ENCODE measurements around the gene PRPF6. TPM values are rescaled to one million over a fixed set of nuclear protein-coding genes. Genes with fewer than 3 reads are reported as not detected.

PRPF6 gene
- total and polyA plus RNA-seq, 2 of the 13 experiments (the other 11 are each of a cell fraction or from before 2014, with no cell fraction given), result 63.7 to 101 TPM

- no peaks in the 10 kb centered on the region for H3K9me3 ChIP-seq (ENCODE audit: low read length)
- H2AFZ ChIP-seq (ENCODE audit: low read length), result no peak overlapping the region
- DNase-seq (ENCODE audit: low spot score) (no peak), ATAC-seq (no peak), FAIRE-seq (no peak)
- ChIA-PET CTCF (ENCODE audit: low intra/inter-chr PET ratio, low total read pairs) (no interaction called here), POLR2A (no interaction called here)
- no peaks in the 10 kb centered on the region for H3K27me3 ChIP-seq (ENCODE audit: control insufficient read depth in 1 of 2, insufficient read depth in 2 of 2, low read length in 2 of 2)
- H3K36me3 ChIP-seq (replicated peaks in 1 of 2; ENCODE audit: control insufficient read depth in 1 of 2, insufficient read depth in 2 of 2, low read length in 2 of 2), result peaks cover 59 to 66% of the 10 kb centered on the region in 2 experiments
- H3K4me3 ChIP-seq (replicated peaks in 1 of 3; ENCODE audit: insufficient read depth in 1 of 3, low read depth in 2 of 3, low read length in 3 of 3), result no peak overlapping the region
- no peak overlapping the region for H3K27ac ChIP-seq (ENCODE audit: extremely low read length, insufficient read depth, low read length)
- WGBS (ENCODE audit: low lambda C conversion rate), result 97% methylated on average over 27 of the region's 27 CpGs
- in situ Hi-C loops (cut with HindIII; ENCODE audit: extremely low pct_ligation_motif_present, low pct_unique_long_range_greater_than_20kb), result no loop called here
- H4K20me1 ChIP-seq (ENCODE audit: insufficient read depth, low read length), result no peaks in the 10 kb centered on the region
- H3K4me2 ChIP-seq (ENCODE audit: low read depth, low read length), result no peak overlapping the region
- BruUV-seq (replicated peaks), result no TSS peak
- peaks cover 4% of the 10 kb centered on the region for H3K79me2 ChIP-seq (ENCODE audit: insufficient read depth, low read length)
- peak; percentile 49 for TF ChIP-seq RBFOX2 (IDR thresholded peaks at IDR 0.05; ENCODE audit: low read depth, low read length)
- peak; percentile 12 for TF ChIP-seq HNRNPLL (IDR thresholded peaks at IDR 0.05; ENCODE audit: low read depth, low read length, poor library complexity, severe bottlenecking)
- 0 out of 2 replicates have a peak, but pooled peaks have one; percentile 11 for TF ChIP-seq POLR2AphosphoS5 (IDR thresholded peaks at IDR 0.05; ENCODE audit: low read depth, low read length)
- TF ChIP-seq, protein P1, sequence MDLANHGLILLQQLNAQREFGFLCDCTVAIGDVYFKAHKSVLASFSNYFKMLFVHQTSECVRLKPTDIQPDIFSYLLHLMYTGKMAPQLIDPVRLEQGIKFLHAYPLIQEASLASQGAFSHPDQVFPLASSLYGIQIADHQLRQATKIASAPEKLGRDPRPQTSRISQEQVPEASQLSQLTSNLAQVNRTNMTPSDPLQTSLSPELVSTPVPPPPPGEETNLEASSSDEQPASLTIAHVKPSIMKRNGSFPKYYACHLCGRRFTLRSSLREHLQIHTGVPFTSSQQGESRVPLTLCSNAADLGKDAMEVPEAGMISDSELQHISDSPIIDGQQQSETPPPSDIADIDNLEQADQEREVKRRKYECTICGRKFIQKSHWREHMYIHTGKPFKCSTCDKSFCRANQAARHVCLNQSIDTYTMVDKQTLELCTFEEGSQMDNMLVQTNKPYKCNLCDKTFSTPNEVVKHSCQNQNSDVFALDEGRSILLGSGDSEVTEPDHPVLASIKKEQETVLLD (CRISPR knock-in tag; IDR thresholded peaks at IDR 0.05; ENCODE audit: low read depth), result no peak
- TF ChIP-seq ZNF225 (CRISPR knock-in tag; IDR thresholded peaks at IDR 0.05), result 0 out of 2 replicates have a peak, but pooled peaks have one; percentile 39
- TF ChIP-seq AGO2 (optimal IDR thresholded peaks at IDR 0.05; ENCODE audit: low read depth, low read length), result peak; percentile 65
- H3K4me1 ChIP-seq (ENCODE audit: insufficient read depth, low read length), result peaks cover 17% of the 10 kb centered on the region
- H3K9ac ChIP-seq (ENCODE audit: insufficient read depth, low read depth, low read length), result no peak overlapping the region
- intact Hi-C loops (cut with micrococcal nuclease; ENCODE audit: unreplicated experiment), result loop anchor here (10.0 kb wide), 1 partner anchor 1599 kb away; the partner anchor contains the start of gene LAMA5
Observed at GRCh38 chr20:63963348-63963741, 17.6 kb upstream of the PRPF6 start.

DNA sequence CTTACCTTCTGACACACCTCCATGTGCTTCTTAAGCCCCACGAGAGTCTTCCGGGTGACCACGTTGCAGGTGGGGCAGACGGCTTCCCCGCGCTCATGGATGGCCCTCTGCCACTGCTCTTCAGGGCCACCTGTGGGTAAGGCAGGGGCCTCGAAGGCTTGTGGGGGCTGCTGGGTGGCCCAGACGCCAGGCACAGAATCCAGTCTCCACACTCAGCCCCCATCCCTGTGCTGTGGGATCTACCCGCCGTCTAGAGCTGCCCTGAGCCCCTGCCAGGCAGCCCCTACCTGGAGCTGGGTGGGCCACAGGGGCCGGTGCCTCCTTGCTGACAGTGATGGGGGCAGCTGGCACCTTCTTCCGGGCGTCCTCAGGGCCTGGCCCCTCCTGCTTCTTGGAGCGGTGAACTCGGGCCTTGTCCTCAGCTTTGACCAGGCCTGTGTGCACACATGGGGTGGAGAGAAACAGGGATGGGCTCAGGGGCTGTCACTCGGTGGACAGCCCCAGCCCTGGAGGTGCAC is 17.1 kb upstream of the PRPF6 start:
- Histone ChIP-seq H3K27me3 (ENCODE audit: control insufficient read depth in 1 of 2, insufficient read depth in 2 of 2, low read length in 2 of 2) (no peaks in the 10 kb centered on the region), H4K20me1 (ENCODE audit: insufficient read depth, low read length) (no peaks in the 10 kb centered on the region), H3K4me1 (ENCODE audit: insufficient read depth, low read length) (peaks cover 17% of the 10 kb centered on the region), H3K36me3 (replicated peaks in 1 of 2; ENCODE audit: control insufficient read depth in 1 of 2, insufficient read depth in 2 of 2, low read length in 2 of 2) (peaks cover 57 to 66% of the 10 kb centered on the region in 2 experiments), H3K9me3 (ENCODE audit: low read length) (no peaks in the 10 kb centered on the region), H3K27ac (ENCODE audit: extremely low read length, insufficient read depth, low read length) (no peak overlapping the region), H3K4me3 (replicated peaks in 1 of 3; ENCODE audit: insufficient read depth in 1 of 3, low read depth in 2 of 3, low read length in 3 of 3) (no peak overlapping the region), H3K79me2 (ENCODE audit: insufficient read depth, low read length) (peaks cover 9% of the 10 kb centered on the region), H3K9ac (ENCODE audit: insufficient read depth, low read depth, low read length) (no peak overlapping the region), H2AFZ (ENCODE audit: low read length) (no peak overlapping the region), H3K4me2 (ENCODE audit: low read depth, low read length) (no peak overlapping the region)
- BruUV-seq (replicated peaks), result no TSS peak
- intact Hi-C loops (cut with micrococcal nuclease; ENCODE audit: unreplicated experiment) (loop anchor here (10.0 kb wide), 1 partner anchor 1599 kb away; the partner anchor contains the start of gene LAMA5), in situ Hi-C loops (cut with HindIII; ENCODE audit: extremely low pct_ligation_motif_present, low pct_unique_long_range_greater_than_20kb) (no loop called here)
- peak; percentile 15 for TF ChIP-seq AGO2 (optimal IDR thresholded peaks at IDR 0.05; ENCODE audit: low read depth, low read length)
- peak; percentile 22; the same call in 1 of the 2 replicates for TF ChIP-seq RBFOX2 (IDR thresholded peaks at IDR 0.05; ENCODE audit: low read depth, low read length)
- TF ChIP-seq U2AF1 (optimal IDR thresholded peaks at IDR 0.05; ENCODE audit: low read depth, low read length), result no peak
- TF ChIP-seq RAD21 (CRISPR knock-in tag; IDR thresholded peaks at IDR 0.05), result no peak
- no peak for TF ChIP-seq ZNF580 (CRISPR knock-in tag; IDR thresholded peaks at IDR 0.05; ENCODE audit: borderline replicate concordance, low read depth)
- over 99% methylated on average over 10 of the region's 16 CpGs for WGBS (ENCODE audit: low lambda C conversion rate)
- DNase-seq (ENCODE audit: low spot score) (no peak), ATAC-seq (no peak), FAIRE-seq (no peak)
- ChIA-PET POLR2A (no interaction called here), CTCF (ENCODE audit: low intra/inter-chr PET ratio, low total read pairs) (no interaction called here)

Measured in HepG2 (cell line).